Sigmoid colon (tissue), 7 donors: Measurements from ENCODE around the gene C5orf15. TPM values are rescaled to one million over a fixed set of nuclear protein-coding genes. Genes with fewer than 3 reads are reported as not detected.
"Not testable (repeated sequence)": the region's sequence is repeated elsewhere in the genome, so short reads cannot be mapped to it uniquely, and the experiment has no call there.

Source experiments
- DNase-seq: peaks from one replicate; pipeline ENCODE4 v3.0.0-alpha.2; 2019
- H3K27ac ChIP-seq, 4 donors: fragments of 200-600 bp; sonication (generic); one replicate each; pipeline ENCODE4 v1.5.1; 2016 to 2019; ENCODE audit warnings: mild to moderate bottlenecking in 1 of 4
- H3K27me3 ChIP-seq, 3 donors: fragments of 200-600 bp; sonication (generic); one replicate each; pipeline ENCODE4 v1.5.1; 2019; ENCODE audit warnings: mild to moderate bottlenecking in 1 of 3
- H3K36me3 ChIP-seq, 4 donors: fragments of 200-600 bp; sonication (generic); one replicate each; pipeline ENCODE4 v1.5.1; 2016 to 2019
- H3K4me1 ChIP-seq, 4 donors: fragments of 200-600 bp; sonication (generic); one replicate each; pipeline ENCODE4 v1.5.1; 2017 to 2019
- H3K4me3 ChIP-seq, 4 donors: fragments of 200-600 bp; sonication (generic); one replicate each; pipeline ENCODE4 v1.5.1; 2017 to 2019; ENCODE audit warnings: mild to moderate bottlenecking in 2 of 4, moderate library complexity in 1 of 4
- H3K9me3 ChIP-seq, 4 donors: fragments of 200-600 bp in 3 of 4; sonication (generic) in 3 of 4; one replicate each; pipeline versions ENCODE4 v1.5.1 to v1.6.1; 2013 to 2019
- EP300 ChIP-seq, 4 donors: sonication (generic); formaldehyde crosslinking; IDR thresholded peaks; one replicate each; pipeline ENCODE4 v1.6.1; 2017; ENCODE audit warnings: antibody characterized with exemption in 4 of 4
- POLR2A ChIP-seq, 2 donors: fragments of 450-650 bp; IDR thresholded peaks; one replicate each; pipeline ENCODE4 v1.6.1; 2016; ENCODE audit warnings: antibody characterized with exemption in 2 of 2, mild to moderate bottlenecking in 2 of 2, moderate library complexity in 2 of 2
- POLR2AphosphoS5 ChIP-seq, 4 donors: sonication (generic); formaldehyde crosslinking; IDR thresholded peaks; one replicate each; pipeline ENCODE4 v1.6.1; 2017; ENCODE audit warnings: antibody characterized with exemption in 4 of 4
- WGBS, 2 donors: extraction: QIAGEN DNeasy Blood & Tissue Kit; methylation state at CpG; one replicate each; pipeline ENCODE4 v1.1.7; 2013; 5-methylcytosine and 5-hydroxymethylcytosine counted together
- intact Hi-C: fragments of 100-400 bp; cut with DNase I; formaldehyde crosslinking; loops from one replicate; pipeline ENCODE4 v1.15.1; 2023
- polyA plus RNA-seq, 3 donors: library from polyadenylated mRNA; stranded (reverse); fragments of 200-250 nt; gene quantifications; one replicate each; pipeline ENCODE4 v1.2.3, GENCODE V29; 2013
- total RNA-seq, 4 donors: library from RNA; depleted of rRNA; stranded (reverse); fragments of >200 nt; gene quantifications; one replicate each; pipeline ENCODE4 v1.1.0, GENCODE V29; 2016
- TF ChIP-seq, protein P1 (sequence below), 4 experiments: fragments of 450-650 bp in 3 of 4; fragments of 200-600 bp in 1 of 4; IDR thresholded peaks; one replicate each; pipeline ENCODE4 v1.5.1; 2016 to 2019; ENCODE audit warnings: antibody characterized with exemption in 4 of 4, mild to moderate bottlenecking in 3 of 4, moderate library complexity in 2 of 4
- donor health status: healthy with polysubstance abuse.
- donor health status: Bipolar disorder and iron deficiency.
- donor health status: healthy.

The C5orf15 gene
- total and polyA plus RNA-seq, 7 donors = 6.6 to 38.5 (median 26.0) TPM

DNA sequence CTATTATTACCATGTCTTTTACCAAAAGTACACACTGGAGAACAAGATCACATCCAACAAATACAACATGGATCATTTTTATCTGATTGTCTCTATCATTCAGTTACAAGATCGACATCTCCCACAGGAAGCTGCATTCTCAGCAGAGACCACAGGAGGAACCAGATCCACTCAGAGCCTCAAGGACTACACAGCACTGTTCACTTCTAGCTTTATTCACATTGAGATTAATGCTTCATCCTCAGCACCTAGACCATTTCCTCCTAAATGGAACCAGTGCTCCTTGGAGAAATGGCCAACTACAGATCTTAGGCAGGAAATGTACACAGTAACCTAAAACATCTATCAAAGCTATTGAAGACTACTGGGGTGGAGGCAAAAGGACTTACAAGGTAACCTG is 13.3 kb upstream of the C5orf15 start:
- 60 to 68% methylated on average over 1 of the region's 1 CpG for WGBS, 2 donors
- TF ChIP-seq POLR2AphosphoS5 (IDR thresholded peaks at IDR 0.05) (no peak), POLR2A (IDR thresholded peaks at IDR 0.05) (no peak), EP300 (IDR thresholded peaks at IDR 0.05) (no peak)
- TF ChIP-seq, protein P1, sequence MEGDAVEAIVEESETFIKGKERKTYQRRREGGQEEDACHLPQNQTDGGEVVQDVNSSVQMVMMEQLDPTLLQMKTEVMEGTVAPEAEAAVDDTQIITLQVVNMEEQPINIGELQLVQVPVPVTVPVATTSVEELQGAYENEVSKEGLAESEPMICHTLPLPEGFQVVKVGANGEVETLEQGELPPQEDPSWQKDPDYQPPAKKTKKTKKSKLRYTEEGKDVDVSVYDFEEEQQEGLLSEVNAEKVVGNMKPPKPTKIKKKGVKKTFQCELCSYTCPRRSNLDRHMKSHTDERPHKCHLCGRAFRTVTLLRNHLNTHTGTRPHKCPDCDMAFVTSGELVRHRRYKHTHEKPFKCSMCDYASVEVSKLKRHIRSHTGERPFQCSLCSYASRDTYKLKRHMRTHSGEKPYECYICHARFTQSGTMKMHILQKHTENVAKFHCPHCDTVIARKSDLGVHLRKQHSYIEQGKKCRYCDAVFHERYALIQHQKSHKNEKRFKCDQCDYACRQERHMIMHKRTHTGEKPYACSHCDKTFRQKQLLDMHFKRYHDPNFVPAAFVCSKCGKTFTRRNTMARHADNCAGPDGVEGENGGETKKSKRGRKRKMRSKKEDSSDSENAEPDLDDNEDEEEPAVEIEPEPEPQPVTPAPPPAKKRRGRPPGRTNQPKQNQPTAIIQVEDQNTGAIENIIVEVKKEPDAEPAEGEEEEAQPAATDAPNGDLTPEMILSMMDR (IDR thresholded peaks at IDR 0.05) = no peak
- Histone ChIP-seq H3K27ac (no peak overlapping the region), H3K4me1 (peaks cover 0 to 9% (median 4%) of the 10 kb centered on the region in 4 donors), H3K9me3 (no peaks in the 10 kb centered on the region), H3K4me3 (no peak overlapping the region), H3K27me3 (no peaks in the 10 kb centered on the region), H3K36me3 (peaks cover 8 to 91% (median 29%) of the 10 kb centered on the region in 4 donors)
- intact Hi-C loops = no loop called here
- DNase-seq = no peak

DNA sequence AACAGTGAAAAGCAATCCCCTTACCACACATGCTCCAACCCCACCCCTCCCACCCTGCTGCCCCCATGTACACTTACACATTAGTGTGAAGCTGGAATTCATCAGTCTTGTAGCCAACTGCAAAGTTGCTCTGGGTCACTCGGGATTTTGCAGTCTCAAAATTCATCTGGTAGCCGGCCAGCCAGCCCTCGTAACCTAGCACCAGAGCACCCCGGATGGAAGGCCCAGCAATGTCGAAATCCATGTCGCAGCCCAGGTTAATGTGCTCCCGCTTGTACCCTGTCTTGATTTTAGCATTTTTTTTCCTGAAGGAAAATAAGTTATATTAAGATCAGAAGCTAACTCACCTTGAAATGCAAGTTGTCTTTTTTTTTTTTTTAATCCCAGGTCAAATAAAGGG is 12.2 kb upstream of the C5orf15 start:
- 91 to 92% methylated on average over 7 of the region's 7 CpGs for WGBS, 2 donors
- peaks cover 0 to 9% (median 4%) of the 10 kb centered on the region in 4 donors for H3K4me1 ChIP-seq
- H3K9me3 ChIP-seq = no peaks in the 10 kb centered on the region
- no peak for DNase-seq
- H3K27ac ChIP-seq = no peak overlapping the region
- no peak for TF ChIP-seq POLR2A (IDR thresholded peaks at IDR 0.05)
- TF ChIP-seq, protein P1 (IDR thresholded peaks at IDR 0.05) = no peak
- no peak for TF ChIP-seq EP300 (IDR thresholded peaks at IDR 0.05)
- TF ChIP-seq POLR2AphosphoS5 (IDR thresholded peaks at IDR 0.05) = no peak
- H3K4me3 ChIP-seq = no peak overlapping the region
- intact Hi-C loops = no loop called here
- H3K36me3 ChIP-seq = peaks cover 7 to 91% (median 31%) of the 10 kb centered on the region in 4 donors
- H3K27me3 ChIP-seq = no peaks in the 10 kb centered on the region

DNA sequence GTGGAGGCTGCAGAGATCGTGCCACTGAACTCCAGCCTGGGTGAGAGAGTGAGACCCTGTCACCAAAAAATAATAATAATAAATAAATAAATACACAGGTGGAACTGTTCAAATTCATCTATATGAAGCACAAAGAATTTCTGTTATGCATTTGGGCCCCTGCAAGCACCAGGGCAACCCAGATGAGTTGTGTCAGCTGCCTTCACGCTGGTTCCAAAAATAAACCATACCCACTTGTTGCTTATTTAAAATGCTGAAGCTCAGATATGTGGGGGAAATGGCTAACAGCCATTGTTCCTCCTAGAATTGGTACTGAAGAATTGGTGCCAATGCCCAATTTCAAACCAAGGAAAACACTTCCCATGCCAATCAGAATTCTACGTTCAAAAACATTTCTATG is 10.5 kb upstream of the C5orf15 start:
- TF ChIP-seq EP300 (IDR thresholded peaks at IDR 0.05) = no peak
- TF ChIP-seq POLR2AphosphoS5 (IDR thresholded peaks at IDR 0.05) = no peak
- no peak for TF ChIP-seq POLR2A (IDR thresholded peaks at IDR 0.05)
- TF ChIP-seq, protein P1 (IDR thresholded peaks at IDR 0.05) = no peak
- Histone ChIP-seq H3K9me3 (no peaks in the 10 kb centered on the region), H3K4me1 (peaks cover 0 to 9% (median 4%) of the 10 kb centered on the region in 4 donors), H3K27ac (no peak overlapping the region), H3K36me3 (peaks cover 17 to 93% (median 40%) of the 10 kb centered on the region in 4 donors), H3K27me3 (no peaks in the 10 kb centered on the region), H3K4me3 (no peak overlapping the region)
- intact Hi-C loops = no loop called here
- no peak for DNase-seq
- WGBS, 2 donors = 70 to 89% methylated on average over 3 of the region's 3 CpGs

DNA sequence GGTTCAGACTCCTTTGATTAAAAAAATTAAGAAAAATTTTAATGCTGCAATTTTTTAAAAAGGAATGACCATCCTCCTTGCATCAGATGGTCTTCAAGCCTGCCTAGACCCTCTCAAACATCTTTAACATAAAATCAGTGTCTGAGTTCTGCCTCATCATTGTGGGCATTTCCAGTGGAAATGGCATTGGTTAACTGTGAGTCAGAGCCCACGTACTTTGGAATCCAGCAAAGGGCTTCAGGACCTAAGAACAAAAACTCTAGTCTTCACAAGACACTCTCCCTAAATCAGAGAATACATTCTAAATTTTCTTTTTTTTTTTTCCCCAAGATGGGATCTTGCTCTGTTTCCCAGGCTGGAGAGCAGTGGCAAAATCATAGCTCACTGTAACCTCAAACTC is 9.4 kb upstream of the C5orf15 start:
- DNase-seq = no peak
- Histone ChIP-seq H3K4me1 (peaks cover 0 to 9% (median 4%) of the 10 kb centered on the region in 4 donors), H3K36me3 (peaks cover 20 to 94% (median 45%) of the 10 kb centered on the region in 4 donors), H3K9me3 (no peaks in the 10 kb centered on the region), H3K4me3 (no peak overlapping the region), H3K27me3 (no peaks in the 10 kb centered on the region), H3K27ac (peak overlapping the region in 1 of 4 donors; percentile 16)
- 76% methylated on average over 1 of the region's 1 CpG for whole genome bisulfite sequencing, 2 donors
- intact Hi-C loops = no loop called here
- TF ChIP-seq POLR2A (IDR thresholded peaks at IDR 0.05) = no peak

DNA sequence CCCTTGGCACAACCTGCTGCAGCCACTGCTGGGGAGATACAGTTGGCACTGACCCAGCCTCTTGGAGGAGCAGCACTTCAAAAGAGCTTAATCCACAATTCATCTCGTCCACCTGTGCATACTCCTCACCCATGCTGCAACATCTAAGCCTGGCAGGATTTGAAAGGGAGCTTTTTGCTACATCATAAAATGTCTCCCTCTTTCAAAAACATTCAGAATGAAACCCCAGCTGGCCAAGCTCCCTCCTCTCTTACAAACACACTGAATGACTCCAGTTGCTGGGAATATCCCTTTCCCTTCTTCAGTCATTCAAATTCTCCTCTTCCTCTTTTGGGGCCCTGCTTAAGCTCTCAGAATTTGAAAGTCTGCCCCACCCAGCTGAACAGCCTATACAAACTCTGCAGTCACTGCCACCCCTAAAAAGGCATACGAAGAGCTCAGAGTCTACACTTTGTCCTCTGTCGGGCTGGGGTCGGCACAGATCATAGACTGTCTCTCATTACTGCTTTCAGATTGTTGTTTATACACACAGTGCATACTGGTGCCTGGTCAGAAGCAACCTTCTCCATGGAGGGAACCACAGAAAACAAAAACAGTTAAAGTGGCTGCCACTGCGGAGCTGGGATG is 8.8 kb upstream of the C5orf15 start:
- no peak for DNase-seq
- intact Hi-C loops = no loop called here
- peaks cover 20 to 94% (median 43%) of the 10 kb centered on the region in 4 donors for H3K36me3 ChIP-seq
- WGBS, 2 donors = 58 to 73% methylated on average over 5 of the region's 5 CpGs
- peaks cover 0 to 9% (median 4%) of the 10 kb centered on the region in 4 donors for H3K4me1 ChIP-seq
- no peak overlapping the region for H3K4me3 ChIP-seq
- TF ChIP-seq POLR2AphosphoS5 (IDR thresholded peaks at IDR 0.05) (no peak), POLR2A (IDR thresholded peaks at IDR 0.05) (no peak), EP300 (IDR thresholded peaks at IDR 0.05) (no peak)
- TF ChIP-seq, protein P1 (IDR thresholded peaks at IDR 0.05) = no peak
- H3K9me3 ChIP-seq = no peaks in the 10 kb centered on the region
- H3K27ac ChIP-seq = peak overlapping the region in 1 of 4 donors; percentile 16
- no peaks in the 10 kb centered on the region for H3K27me3 ChIP-seq

DNA sequence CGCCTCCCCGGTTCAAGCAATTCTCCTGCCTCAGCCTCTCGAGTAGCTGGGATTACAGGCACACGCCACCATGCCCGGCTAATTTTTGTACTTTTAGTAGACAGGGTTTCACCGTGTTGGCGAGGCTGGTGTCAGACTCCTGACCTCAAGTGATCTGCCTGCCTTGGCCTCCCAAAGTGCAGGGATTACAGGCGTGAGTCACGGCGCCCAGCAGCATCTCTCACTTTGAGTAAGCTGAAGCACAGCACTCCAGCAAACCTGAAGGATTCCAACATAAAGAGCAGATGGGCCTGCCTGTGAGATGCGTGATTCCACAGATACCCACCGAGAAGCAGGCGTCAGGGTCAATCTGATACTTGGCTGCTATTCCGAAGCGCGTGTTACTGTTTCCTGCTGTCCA is 7.1 kb upstream of the C5orf15 start:
- intact Hi-C loops, H3K4me3 ChIP-seq, H3K9me3 ChIP-seq, H3K4me1 ChIP-seq, H3K27ac ChIP-seq, DNase-seq, H3K27me3 ChIP-seq: not testable (repeated sequence)
- 94 to 96% methylated on average over 16 of the region's 16 CpGs for WGBS, 2 donors
- H3K36me3 ChIP-seq = peaks cover 20 to 83% (median 39%) of the 10 kb centered on the region in 4 donors
